Breast epithelium (tissue), 4 donors: ENCODE results near the gene SLX4IP. TPM values are rescaled to one million over a fixed set of nuclear protein-coding genes. Genes with fewer than 3 reads are reported as not detected.
"Not testable (repeated sequence)": the region's sequence is repeated elsewhere in the genome, so short reads cannot be mapped to it uniquely, and the experiment has no call there.

Experiments used
- DNase-seq, 2 donors: peaks; one replicate each; pipeline ENCODE4 v3.0.0-alpha.2; 2019; ENCODE audit warnings: low spot score in 2 of 2
- H3K27ac ChIP-seq, 2 donors: fragments of 200-600 bp; sonication (generic) in 1 of 2; one replicate each; pipeline ENCODE4 v1.5.1; 2016 to 2019; ENCODE audit warnings: mild to moderate bottlenecking in 1 of 2
- H3K27me3 ChIP-seq, 2 donors: fragments of 200-600 bp; sonication (generic) in 1 of 2; one replicate each; pipeline versions ENCODE4 v1.5.1 to v1.6.0; 2017 to 2019; ENCODE audit warnings: control low read depth in 1 of 2, mild to moderate bottlenecking in 1 of 2
- H3K36me3 ChIP-seq: fragments of 200-600 bp; one replicate; pipeline ENCODE4 v1.5.1; 2019
- H3K4me1 ChIP-seq, 2 donors: fragments of 200-600 bp; sonication (generic); one replicate each; pipeline ENCODE4 v1.5.1; 2016 to 2019; ENCODE audit warnings: control low read depth in 1 of 2
- H3K4me3 ChIP-seq, 3 donors: fragments of 200-600 bp; sonication (generic); 1 replicate in 2 of 3; 2 replicates in 1 of 3; pipeline ENCODE4 v1.5.1; 2016 to 2019; ENCODE audit warnings: mild to moderate bottlenecking in 3 of 3, moderate library complexity in 2 of 3
- H3K9me3 ChIP-seq, 2 donors: fragments of 200-600 bp; sonication (generic) in 1 of 2; one replicate each; pipeline ENCODE4 v1.5.1; 2016 to 2019; ENCODE audit warnings: control low read depth in 1 of 2
- CTCF ChIP-seq, 3 donors: fragments of 450-650 bp; IDR thresholded peaks; one replicate each; pipeline ENCODE4 v1.5.1; 2016 to 2017; ENCODE audit warnings: antibody characterized with exemption in 3 of 3, mild to moderate bottlenecking in 3 of 3, moderate library complexity in 3 of 3
- POLR2A ChIP-seq: fragments of 450-650 bp; IDR thresholded peaks from one replicate; pipeline ENCODE4 v1.6.1; 2016; ENCODE audit warnings: antibody characterized with exemption, mild to moderate bottlenecking, moderate library complexity
- POLR2AphosphoS5 ChIP-seq, 3 donors: sonication (generic); formaldehyde crosslinking; IDR thresholded peaks; one replicate each; pipeline ENCODE4 v1.6.1; 2017; ENCODE audit warnings: antibody characterized with exemption in 3 of 3
- intact Hi-C: fragments of 100-400 bp; cut with DNase I; formaldehyde crosslinking; loops from one replicate; pipeline ENCODE4 v1.15.1; 2023; ENCODE audit warnings: low total_unique reads
- total RNA-seq, 3 donors: library from RNA; depleted of rRNA; stranded (reverse); fragments of >200 nt; gene quantifications; one replicate each; pipeline ENCODE4 v1.1.0, GENCODE V29; 2016

Gene SLX4IP
- total RNA-seq, 3 donors from 2014 or later = 4.2 to 6.9 (median 5.9) TPM

GRCh38 chr20:10613911-10614310 lies 178.8 kb downstream of the SLX4IP start:
- no peak overlapping the region for H3K27ac ChIP-seq
- intact Hi-C loops = no loop called here
- no peaks in the 10 kb centered on the region for H3K36me3 ChIP-seq
- no peak for DNase-seq
- no peak overlapping the region for H3K4me3 ChIP-seq
- H3K9me3 ChIP-seq = no peaks in the 10 kb centered on the region
- H3K27me3 ChIP-seq = no peaks in the 10 kb centered on the region
- no peak for TF ChIP-seq POLR2AphosphoS5 (IDR thresholded peaks at IDR 0.05)
- no peak for TF ChIP-seq CTCF (IDR thresholded peaks at IDR 0.05)
- no peak for TF ChIP-seq POLR2A
- H3K4me1 ChIP-seq = no peaks in the 10 kb centered on the region

- Histone ChIP-seq H3K36me3 (no peaks in the 10 kb centered on the region), H3K4me1 (no peaks in the 10 kb centered on the region), H3K4me3 (no peak overlapping the region), H3K9me3 (no peaks in the 10 kb centered on the region), H3K27ac (no peak overlapping the region), H3K27me3 (no peaks in the 10 kb centered on the region)
- TF ChIP-seq CTCF (IDR thresholded peaks at IDR 0.05) (no peak), POLR2AphosphoS5 (IDR thresholded peaks at IDR 0.05) (no peak), POLR2A (no peak)
- intact Hi-C loops = no loop called here
- DNase-seq = no peak
These were observed 181.1 kb downstream of the SLX4IP start for GRCh38 chr20:10616212-10616611.

- H3K4me3 ChIP-seq, H3K4me1 ChIP-seq, H3K9me3 ChIP-seq, intact Hi-C loops, H3K27me3 ChIP-seq, H3K27ac ChIP-seq, H3K36me3 ChIP-seq, DNase-seq: not testable (repeated sequence)
These were observed 182.5 kb downstream of the SLX4IP start for GRCh38 chr20:10617549-10618133.

GRCh38 chr20:10618611-10619245 lies 183.6 kb downstream of the SLX4IP start:
- Histone ChIP-seq H3K9me3 (no peaks in the 10 kb centered on the region), H3K4me1 (no peaks in the 10 kb centered on the region), H3K4me3 (no peak overlapping the region), H3K27ac (no peak overlapping the region), H3K27me3 (no peaks in the 10 kb centered on the region), H3K36me3 (no peaks in the 10 kb centered on the region)
- DNase-seq = no peak
- intact Hi-C loops = no loop called here
- TF ChIP-seq POLR2A (no peak), CTCF (IDR thresholded peaks at IDR 0.05) (no peak), POLR2AphosphoS5 (IDR thresholded peaks at IDR 0.05) (no peak)

- H3K4me3 ChIP-seq = no peak overlapping the region
- intact Hi-C loops = no loop called here
- TF ChIP-seq POLR2A (no peak), POLR2AphosphoS5 (IDR thresholded peaks at IDR 0.05) (no peak), CTCF (IDR thresholded peaks at IDR 0.05) (no peak)
- H3K27ac ChIP-seq = no peak overlapping the region
- H3K27me3 ChIP-seq = no peaks in the 10 kb centered on the region
- H3K36me3 ChIP-seq = no peaks in the 10 kb centered on the region
- no peaks in the 10 kb centered on the region for H3K9me3 ChIP-seq
- no peaks in the 10 kb centered on the region for H3K4me1 ChIP-seq
- no peak for DNase-seq
These were observed 184.3 kb downstream of the SLX4IP start for GRCh38 chr20:10619427-10619826.
